AG09309 (cell line): ENCODE data around the gene ATP1A3.
A peak's percentile ranks its signal among the peaks of the same experiment; 100 is the strongest.
"Not testable (repeated sequence)": the region's sequence is repeated elsewhere in the genome, so short reads cannot be mapped to it uniquely, and the experiment has no call there.

Experiments used
- DNase-seq: peaks from one replicate; pipeline ENCODE4 v3.0.0-alpha.2; 2010; ENCODE audit warnings: low read depth
- H3K4me3 ChIP-seq: 2 replicates; pipeline ENCODE4 v1.5.1; 2011; ENCODE audit warnings: mild to moderate bottlenecking, low read depth, low read length, moderate library complexity; ENCODE audit not compliant: control insufficient read depth
- TF ChIP-seq, protein P1 (sequence below): IDR thresholded peaks from 2 replicates; pipeline ENCODE4 v1.5.1; 2011; ENCODE audit warnings: mild to moderate bottlenecking, low read depth, low read length, inconsistent platforms; ENCODE audit not compliant: insufficient read depth, control insufficient read depth; ENCODE audit errors: missing control alignments

Gene ATP1A3

DNA sequence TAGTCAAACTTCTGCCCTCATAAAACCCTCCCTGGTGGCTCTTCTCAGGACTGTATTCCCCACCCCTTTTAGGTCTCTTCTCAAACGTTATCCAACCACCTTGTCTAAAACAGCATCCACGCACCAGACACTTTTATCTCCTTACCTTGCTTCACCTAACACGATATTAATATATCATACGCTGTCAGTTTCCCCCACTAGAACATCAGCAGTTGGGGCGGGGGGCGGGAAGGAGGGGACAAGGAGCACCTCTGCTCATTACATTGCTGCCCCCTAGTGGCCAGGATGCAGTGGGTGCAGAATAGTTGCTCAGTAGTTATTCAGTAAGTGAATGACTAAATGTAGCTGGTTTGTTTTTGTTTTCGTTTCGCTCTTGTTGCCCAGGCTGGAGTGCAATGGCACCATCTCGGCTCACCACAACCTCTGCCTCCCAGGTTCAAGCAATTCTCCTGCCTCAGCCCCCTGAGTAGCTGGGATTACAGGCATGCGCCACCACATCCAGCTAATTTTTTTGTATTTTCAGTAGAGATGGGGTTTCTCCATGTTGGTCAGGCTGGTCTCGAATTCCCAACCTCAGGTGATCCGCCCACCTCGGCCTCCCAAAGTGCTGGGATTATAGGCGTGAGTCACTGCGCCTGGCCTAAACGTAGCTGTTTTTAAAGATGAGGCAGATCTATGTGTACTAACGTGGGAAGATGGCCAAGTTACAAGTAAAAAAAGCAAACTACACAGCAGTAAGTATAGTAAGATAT, 40.8 kb upstream of the ATP1A3 start:
- TF ChIP-seq, protein P1, sequence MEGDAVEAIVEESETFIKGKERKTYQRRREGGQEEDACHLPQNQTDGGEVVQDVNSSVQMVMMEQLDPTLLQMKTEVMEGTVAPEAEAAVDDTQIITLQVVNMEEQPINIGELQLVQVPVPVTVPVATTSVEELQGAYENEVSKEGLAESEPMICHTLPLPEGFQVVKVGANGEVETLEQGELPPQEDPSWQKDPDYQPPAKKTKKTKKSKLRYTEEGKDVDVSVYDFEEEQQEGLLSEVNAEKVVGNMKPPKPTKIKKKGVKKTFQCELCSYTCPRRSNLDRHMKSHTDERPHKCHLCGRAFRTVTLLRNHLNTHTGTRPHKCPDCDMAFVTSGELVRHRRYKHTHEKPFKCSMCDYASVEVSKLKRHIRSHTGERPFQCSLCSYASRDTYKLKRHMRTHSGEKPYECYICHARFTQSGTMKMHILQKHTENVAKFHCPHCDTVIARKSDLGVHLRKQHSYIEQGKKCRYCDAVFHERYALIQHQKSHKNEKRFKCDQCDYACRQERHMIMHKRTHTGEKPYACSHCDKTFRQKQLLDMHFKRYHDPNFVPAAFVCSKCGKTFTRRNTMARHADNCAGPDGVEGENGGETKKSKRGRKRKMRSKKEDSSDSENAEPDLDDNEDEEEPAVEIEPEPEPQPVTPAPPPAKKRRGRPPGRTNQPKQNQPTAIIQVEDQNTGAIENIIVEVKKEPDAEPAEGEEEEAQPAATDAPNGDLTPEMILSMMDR: peak; percentile 85
- H3K4me3 ChIP-seq: not testable (repeated sequence)
- DNase-seq: peak; percentile 27

DNA sequence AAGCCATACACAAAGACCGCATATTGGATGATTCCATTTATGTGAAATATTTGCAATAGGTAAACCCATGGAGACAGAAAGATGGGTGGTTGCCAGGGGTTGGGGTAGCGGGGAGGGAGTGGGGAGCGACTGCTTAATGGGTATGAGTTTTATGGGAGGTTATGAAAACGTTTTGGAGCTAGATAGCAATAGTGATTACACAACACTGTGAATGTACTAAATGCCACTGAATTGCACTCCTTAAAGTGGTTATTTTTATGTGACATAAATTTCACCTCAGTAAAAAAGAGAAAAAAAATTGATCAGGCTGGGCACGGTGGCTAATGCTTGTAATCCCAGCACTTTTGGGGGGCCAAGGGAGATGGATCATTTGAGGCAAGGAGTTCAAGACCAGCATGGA, 39.4 kb upstream of the ATP1A3 start:
- TF ChIP-seq, protein P1: no peak
- no peak overlapping the region for H3K4me3 ChIP-seq
- no peak for DNase-seq

DNA sequence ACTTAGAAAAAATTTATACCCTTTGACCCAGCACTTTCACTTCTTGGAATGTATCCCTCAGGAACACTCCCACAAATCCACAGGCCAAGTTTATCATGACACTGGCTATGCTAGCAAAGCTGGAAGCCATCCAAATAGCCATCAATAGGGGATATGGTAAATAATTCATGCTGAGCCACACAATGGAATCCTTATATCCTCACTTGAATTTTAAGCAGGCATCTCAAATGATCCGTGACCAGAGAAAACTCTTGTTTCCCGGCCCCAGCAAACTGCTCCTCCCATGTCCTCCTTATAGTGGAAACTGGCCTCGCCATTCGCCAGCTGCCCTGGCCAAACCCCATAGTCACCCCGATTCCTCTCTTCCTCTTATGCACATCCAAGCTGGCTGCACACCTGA, 38.4 kb upstream of the ATP1A3 start:
- no peak overlapping the region for H3K4me3 ChIP-seq
- DNase-seq: no peak
- TF ChIP-seq, protein P1: no peak

DNA sequence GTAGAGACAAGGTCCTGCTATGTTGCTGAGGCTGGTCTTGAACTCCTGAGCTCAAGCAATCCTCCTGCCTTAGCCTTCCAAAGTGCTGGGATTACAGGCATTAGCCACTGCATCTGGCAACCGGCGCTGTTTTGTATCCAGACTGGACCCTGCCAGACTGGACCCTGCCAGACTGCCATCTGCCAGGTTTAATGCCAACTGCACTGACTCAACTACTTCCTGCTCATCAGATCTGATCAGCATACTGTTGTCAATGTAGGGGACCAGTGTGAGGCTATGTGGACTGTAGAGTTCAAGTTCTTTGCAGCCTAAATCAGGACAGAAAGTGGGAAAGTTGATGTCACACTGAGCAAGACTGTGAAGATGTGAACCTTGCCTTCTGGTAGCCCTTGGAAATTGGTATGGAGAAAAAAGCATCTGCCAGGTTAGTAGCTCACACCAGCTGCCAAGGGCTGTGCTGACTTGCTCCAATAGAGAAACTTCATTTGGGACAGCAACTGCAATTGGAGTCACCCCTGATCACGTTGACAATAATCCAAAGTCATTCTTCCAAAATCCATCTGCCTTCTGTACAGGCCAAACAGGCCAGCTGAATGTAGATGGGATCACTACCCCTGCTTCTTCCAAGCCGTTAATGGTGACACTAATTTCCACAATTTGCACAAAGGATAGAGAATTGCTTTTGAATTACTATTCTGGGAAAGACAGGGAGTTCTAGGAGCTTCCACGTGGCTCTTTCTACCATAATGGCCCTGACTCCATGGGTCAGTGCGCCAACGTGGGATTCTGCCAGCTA, 36.8 kb upstream of the ATP1A3 start:
- no peak overlapping the region for H3K4me3 ChIP-seq
- DNase-seq: no peak
- TF ChIP-seq, protein P1: no peak

DNA sequence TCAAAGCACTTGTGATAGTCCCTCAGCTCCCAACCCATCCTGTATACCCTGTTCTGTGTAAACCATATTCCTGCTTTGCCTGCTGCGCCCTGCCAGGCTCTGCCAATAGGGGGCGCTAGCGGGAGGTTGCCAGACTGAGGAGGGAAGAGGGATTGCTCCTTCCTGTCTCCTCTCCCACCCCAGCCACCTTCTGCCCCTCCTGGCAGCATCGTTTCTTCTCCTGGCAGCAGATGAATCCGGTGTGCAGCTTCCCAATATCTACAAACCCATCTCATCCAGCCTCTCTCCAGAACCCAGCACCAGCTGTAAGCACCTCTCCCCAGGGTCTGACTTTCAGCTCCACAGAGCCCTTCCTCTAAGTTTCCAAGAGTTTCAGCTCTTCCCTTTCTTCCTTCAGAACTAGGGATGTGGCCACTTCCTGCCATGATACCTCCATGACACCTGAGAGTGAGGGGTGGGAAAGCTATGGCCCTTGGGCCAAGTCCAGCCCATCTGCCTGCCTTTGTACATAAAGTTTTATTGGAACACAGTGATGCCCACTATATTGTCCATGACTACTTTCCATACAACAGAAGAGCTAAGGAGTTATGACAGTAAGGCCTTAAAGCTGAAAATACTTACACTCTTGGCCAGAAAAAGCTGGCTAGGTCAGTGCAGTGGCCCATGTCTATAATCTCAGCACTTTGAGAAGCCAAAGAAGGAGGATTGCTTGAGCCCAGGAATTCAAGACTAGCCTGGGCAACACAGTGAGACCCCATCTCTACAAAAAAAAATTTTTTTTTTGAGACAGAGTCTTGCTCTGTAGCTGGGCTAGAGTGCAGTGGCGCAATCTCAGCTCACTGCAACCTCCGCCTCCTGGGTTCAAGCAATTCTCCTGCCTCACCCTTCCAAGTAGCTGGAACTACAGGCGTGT, 34.5 kb upstream of the ATP1A3 start:
- H3K4me3 ChIP-seq: no peak overlapping the region
- TF ChIP-seq, protein P1: peak; percentile 64
- no peak for DNase-seq

DNA sequence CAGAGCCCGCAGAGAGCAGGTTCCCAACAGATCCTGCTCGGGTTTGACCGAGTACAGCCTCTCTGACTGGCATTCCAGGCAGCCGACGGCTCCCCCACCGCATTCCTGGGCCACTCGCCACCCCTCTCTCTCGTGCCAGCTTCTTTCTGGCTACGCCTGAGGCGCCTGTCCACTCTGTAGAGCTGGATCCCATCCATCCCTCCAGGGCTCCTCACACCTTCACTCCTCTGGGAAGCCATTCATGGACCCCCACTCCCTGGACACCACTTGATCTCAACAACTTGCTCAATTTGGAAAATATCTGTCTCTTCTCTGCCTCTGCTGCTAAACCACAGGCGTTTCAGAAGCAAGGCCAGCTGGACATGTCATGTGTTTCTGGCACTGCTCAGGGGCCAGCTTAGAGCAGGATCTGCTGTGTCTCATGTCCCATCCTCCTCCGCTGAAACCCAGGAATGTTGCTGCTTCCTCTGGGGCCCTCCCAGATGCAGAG, 30.6 kb upstream of the ATP1A3 start:
- peak; percentile 43 for DNase-seq
- no peak overlapping the region for H3K4me3 ChIP-seq
- TF ChIP-seq, protein P1: no peak
